ENCODE measurements around the gene WWOX. TPM values are rescaled to one million over a fixed set of nuclear protein-coding genes. Genes with fewer than 3 reads are reported as not detected.

The WWOX gene
- total RNA-seq, 1 donor from 2014 or later: 28.2 TPM

GRCh38 chr16:79008036-79008868, 908.8 kb downstream of the WWOX start:
- Mint-ChIP-seq H3K4me3 (ENCODE audit: unreplicated experiment) (no peak overlapping the region), H3K27ac (ENCODE audit: unreplicated experiment) (no peak overlapping the region), H3K9me3 (ENCODE audit: unreplicated experiment) (no peaks in the 10 kb centered on the region), H3K4me1 (ENCODE audit: unreplicated experiment) (no peaks in the 10 kb centered on the region), H3K36me3 (ENCODE audit: unreplicated experiment) (no peaks in the 10 kb centered on the region), H3K27me3 (ENCODE audit: unreplicated experiment) (peaks cover under 1% of the 10 kb centered on the region)
- no peak for DNase-seq (ENCODE audit: extremely low spot score, unreplicated experiment)
- no peak for TF ChIP-seq CTCF (IDR thresholded peaks at IDR 0.05)

- Mint-ChIP-seq H3K9me3 (ENCODE audit: unreplicated experiment) (no peaks in the 10 kb centered on the region), H3K27me3 (ENCODE audit: unreplicated experiment) (peaks cover 3% of the 10 kb centered on the region), H3K27ac (ENCODE audit: unreplicated experiment) (no peak overlapping the region), H3K4me1 (ENCODE audit: unreplicated experiment) (no peaks in the 10 kb centered on the region), H3K36me3 (ENCODE audit: unreplicated experiment) (no peaks in the 10 kb centered on the region), H3K4me3 (ENCODE audit: unreplicated experiment) (no peak overlapping the region)
- no peak for DNase-seq (ENCODE audit: extremely low spot score, unreplicated experiment)
- TF ChIP-seq CTCF (IDR thresholded peaks at IDR 0.05): no peak
These were observed 909.4 kb downstream of the WWOX start for GRCh38 chr16:79008869-79009179.

GRCh38 chr16:79009896-79010295, 910.4 kb downstream of the WWOX start:
- TF ChIP-seq CTCF (IDR thresholded peaks at IDR 0.05): no peak
- Mint-ChIP-seq H3K4me1 (ENCODE audit: unreplicated experiment) (no peaks in the 10 kb centered on the region), H3K36me3 (ENCODE audit: unreplicated experiment) (no peaks in the 10 kb centered on the region), H3K4me3 (ENCODE audit: unreplicated experiment) (no peak overlapping the region), H3K9me3 (ENCODE audit: unreplicated experiment) (no peaks in the 10 kb centered on the region), H3K27ac (ENCODE audit: unreplicated experiment) (no peak overlapping the region), H3K27me3 (ENCODE audit: unreplicated experiment) (peaks cover 3% of the 10 kb centered on the region)
- DNase-seq (ENCODE audit: extremely low spot score, unreplicated experiment): no peak

GRCh38 chr16:79011282-79011681, 911.8 kb downstream of the WWOX start:
- H3K27me3 Mint-ChIP-seq (ENCODE audit: unreplicated experiment): peaks cover 3% of the 10 kb centered on the region
- DNase-seq (ENCODE audit: extremely low spot score, unreplicated experiment): no peak
- H3K27ac Mint-ChIP-seq (ENCODE audit: unreplicated experiment): no peak overlapping the region
- H3K4me1 Mint-ChIP-seq (ENCODE audit: unreplicated experiment): no peaks in the 10 kb centered on the region
- no peaks in the 10 kb centered on the region for H3K9me3 Mint-ChIP-seq (ENCODE audit: unreplicated experiment)
- TF ChIP-seq CTCF (IDR thresholded peaks at IDR 0.05): no peak
- H3K4me3 Mint-ChIP-seq (ENCODE audit: unreplicated experiment): no peak overlapping the region
- H3K36me3 Mint-ChIP-seq (ENCODE audit: unreplicated experiment): no peaks in the 10 kb centered on the region

GRCh38 chr16:79012671-79013434, 913.4 kb downstream of the WWOX start:
- Mint-ChIP-seq H3K36me3 (ENCODE audit: unreplicated experiment) (no peaks in the 10 kb centered on the region), H3K4me3 (ENCODE audit: unreplicated experiment) (no peak overlapping the region), H3K9me3 (ENCODE audit: unreplicated experiment) (no peaks in the 10 kb centered on the region), H3K4me1 (ENCODE audit: unreplicated experiment) (no peaks in the 10 kb centered on the region), H3K27me3 (ENCODE audit: unreplicated experiment) (peaks cover 3% of the 10 kb centered on the region), H3K27ac (ENCODE audit: unreplicated experiment) (no peak overlapping the region)
- TF ChIP-seq CTCF (IDR thresholded peaks at IDR 0.05): no peak
- DNase-seq (ENCODE audit: extremely low spot score, unreplicated experiment): no peak
